Lower leg skin (tissue), 3 donors: Measurements from ENCODE around the gene NGEF.

ENCODE experiments used
- CTCF ChIP-seq, 3 donors: fragments of 450-650 bp; IDR thresholded peaks; one replicate each; pipeline ENCODE4 v1.5.1; 2016; ENCODE audit warnings: antibody characterized with exemption in 3 of 3, mild to moderate bottlenecking in 3 of 3, moderate library complexity in 2 of 3
- POLR2A ChIP-seq, 2 donors: fragments of 450-650 bp; IDR thresholded peaks; one replicate each; pipeline ENCODE4 v1.6.1; 2016 to 2017; ENCODE audit warnings: antibody characterized with exemption in 2 of 2, mild to moderate bottlenecking in 1 of 2, moderate library complexity in 1 of 2

- TF ChIP-seq CTCF (IDR thresholded peaks at IDR 0.05) = no peak
- TF ChIP-seq POLR2A (IDR thresholded peaks at IDR 0.05) = no peak
Observed at GRCh38 chr2:233026198-233026813, 13.2 kb upstream of the NGEF start.
